Right renal pelvis (tissue), 4 donors: Measurements from ENCODE around the gene ADAMTS14. TPM values are rescaled to one million over a fixed set of nuclear protein-coding genes. Genes with fewer than 3 reads are reported as not detected.

Experiments
- DNase-seq, 4 donors: peaks; one replicate each; pipeline ENCODE4 v3.0.0-alpha.2; 2013; ENCODE audit warnings: low read depth in 4 of 4, low spot score in 3 of 4, missing footprints in 1 of 4
- polyA plus RNA-seq, 4 donors: library from polyadenylated mRNA; unstranded; fragments of 120-200 nt; gene quantifications; one replicate each; pipeline ENCODE4 v1.2.1, GENCODE V29; 2013; ENCODE audit not compliant: insufficient read length in 4 of 4

ADAMTS14 gene
- polyA plus RNA-seq, 4 donors: 0.96 to 1.3 (median 1.2) TPM

DNA sequence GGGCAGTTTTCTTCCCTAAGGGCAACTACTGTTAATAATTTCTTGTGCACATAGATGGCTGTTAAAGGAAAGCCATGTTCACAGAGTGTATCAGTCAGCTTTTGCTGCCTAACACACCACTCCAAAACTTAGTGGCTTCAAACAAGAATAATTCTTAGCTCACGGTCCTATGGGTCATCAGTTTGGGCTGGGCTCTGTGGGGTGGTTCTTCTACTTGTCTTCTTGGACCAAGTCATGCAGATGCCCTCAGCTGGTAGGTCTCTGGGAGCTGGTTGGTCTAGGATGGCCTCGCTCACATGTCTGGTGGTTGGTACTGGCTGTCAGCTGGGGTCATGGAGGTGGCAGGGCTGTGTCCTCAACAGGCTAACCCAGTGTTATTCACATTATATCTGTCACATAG is 73.2 kb downstream of the ADAMTS14 start:
- no peak for DNase-seq

DNA sequence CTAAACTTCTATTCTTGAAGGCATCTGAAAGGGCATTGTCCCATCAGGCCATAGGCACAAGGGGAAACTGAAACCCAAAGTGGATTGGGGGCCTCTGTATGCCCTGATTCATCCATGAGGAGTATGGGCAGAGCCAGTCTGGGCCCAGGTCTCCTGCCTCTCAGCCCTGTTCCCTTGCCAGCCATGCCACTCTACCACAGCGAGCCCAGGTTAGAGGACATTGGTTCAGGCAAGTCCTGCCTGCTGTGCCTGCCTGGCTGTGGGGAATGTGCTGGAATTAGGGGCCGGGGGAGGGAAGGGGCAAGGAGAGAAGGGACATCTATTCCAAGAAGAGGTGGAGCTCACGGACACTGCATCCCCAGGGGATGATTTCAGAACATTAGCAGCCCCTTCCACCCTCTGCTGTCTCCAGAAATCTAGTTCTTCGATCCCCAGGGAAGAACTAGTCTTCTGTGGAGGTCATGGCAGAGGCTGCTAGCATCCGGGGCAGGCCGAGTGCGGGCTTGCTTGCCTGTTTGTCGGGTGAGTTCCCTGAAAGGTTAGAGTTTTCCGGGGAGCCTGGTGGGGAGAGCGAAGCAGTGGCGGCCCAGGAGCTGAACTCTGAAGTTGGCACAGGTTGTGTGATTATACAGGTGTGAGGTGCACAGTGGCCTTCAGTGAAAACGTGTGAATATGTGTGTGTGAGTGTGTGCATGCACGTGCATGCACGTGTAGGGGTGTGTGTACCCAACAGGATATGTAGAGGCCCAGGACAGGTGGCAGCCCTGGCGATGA is 75.1 kb downstream of the ADAMTS14 start:
- DNase-seq: no peak

- no peak for DNase-seq
These were observed 76.0 kb downstream of the ADAMTS14 start for GRCh38 chr10:70748305-70748704.

DNA sequence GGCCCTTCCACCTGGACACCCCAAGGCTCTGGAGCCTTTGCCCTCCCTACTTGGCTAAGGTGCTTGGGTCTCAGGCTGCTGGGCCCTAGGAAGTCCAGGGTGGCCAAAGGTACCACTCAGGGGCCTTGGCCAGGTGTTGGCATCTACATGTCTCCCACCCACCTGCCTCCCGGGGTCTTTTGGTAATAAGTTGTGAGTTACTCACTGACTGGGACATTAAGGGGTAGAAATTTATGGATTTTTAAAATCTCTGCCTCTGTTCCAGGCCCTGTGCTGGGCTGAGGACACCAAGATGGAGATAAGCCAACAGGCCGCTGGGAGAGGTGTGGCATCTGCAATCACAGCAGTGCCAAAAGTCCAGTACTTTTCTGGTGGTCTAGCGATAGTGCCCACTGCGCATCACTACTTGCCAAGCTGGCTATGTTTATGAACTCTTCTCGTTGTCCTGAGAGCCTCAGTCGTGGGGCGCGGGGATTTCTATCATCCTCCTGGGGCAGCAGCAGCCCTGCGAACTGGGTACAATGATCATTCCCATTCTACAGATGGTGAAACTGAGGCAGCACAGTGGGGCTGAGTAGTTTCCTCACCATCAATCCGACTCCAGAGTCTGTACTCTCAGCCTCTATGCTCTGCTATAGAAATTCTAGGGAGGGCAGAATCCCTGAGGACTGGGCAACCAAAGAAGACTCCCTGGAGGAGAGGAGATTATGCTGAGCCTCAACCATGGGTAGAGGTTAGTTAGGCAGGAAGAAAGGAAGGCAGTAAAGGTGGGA is 76.7 kb downstream of the ADAMTS14 start:
- no peak for DNase-seq

- DNase-seq: no peak
These were observed 77.5 kb downstream of the ADAMTS14 start for GRCh38 chr10:70749756-70750155.

DNA sequence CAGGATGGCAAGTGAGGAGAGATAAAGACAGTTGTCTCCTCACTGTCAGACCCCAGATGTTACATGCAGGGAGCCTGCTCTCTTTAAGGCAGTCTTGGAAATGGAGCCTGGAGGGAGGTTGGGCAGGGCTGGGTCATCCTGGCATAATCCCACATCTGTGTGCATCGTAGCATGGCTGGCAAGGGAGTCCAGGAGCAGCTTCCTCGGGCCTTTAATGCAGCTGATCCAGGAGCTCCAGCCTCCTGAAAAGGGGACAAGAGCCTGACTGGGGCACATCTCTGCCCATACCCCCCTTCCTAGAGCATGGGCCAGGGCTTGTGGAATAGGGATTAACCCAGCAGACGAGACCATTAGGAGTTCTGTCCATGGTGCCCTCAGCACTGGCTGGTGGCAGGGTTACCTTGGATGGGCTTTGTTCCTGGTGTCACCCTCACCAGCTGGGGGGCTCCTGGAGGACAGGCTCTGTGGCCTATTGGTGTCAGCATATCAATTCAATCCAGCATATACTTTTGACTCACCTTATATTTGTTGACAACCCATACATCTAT is 77.9 kb downstream of the ADAMTS14 start:
- DNase-seq: no peak

- DNase-seq: no peak
These were observed 79.0 kb downstream of the ADAMTS14 start for GRCh38 chr10:70751356-70751755.

- no peak for DNase-seq
These were observed 79.7 kb downstream of the ADAMTS14 start for GRCh38 chr10:70751991-70752390.

- DNase-seq: no peak
These were observed 80.3 kb downstream of the ADAMTS14 start for GRCh38 chr10:70752571-70752970.

- DNase-seq: no peak
These were observed 80.8 kb downstream of the ADAMTS14 start for GRCh38 chr10:70753026-70753663.

GRCh38 chr10:70753841-70754621 is 81.7 kb downstream of the ADAMTS14 start:
- DNase-seq: no peak

GRCh38 chr10:70756700-70757360 is 84.5 kb downstream of the ADAMTS14 start:
- no peak for DNase-seq

- no peak for DNase-seq
These were observed 85.5 kb downstream of the ADAMTS14 start for GRCh38 chr10:70757856-70758255.

- peak; percentile 60 to 74 (median 66) for DNase-seq
These were observed 86.6 kb downstream of the ADAMTS14 start for GRCh38 chr10:70758757-70759514.

- no peak for DNase-seq
These were observed 87.5 kb downstream of the ADAMTS14 start for GRCh38 chr10:70759781-70760180.

DNA sequence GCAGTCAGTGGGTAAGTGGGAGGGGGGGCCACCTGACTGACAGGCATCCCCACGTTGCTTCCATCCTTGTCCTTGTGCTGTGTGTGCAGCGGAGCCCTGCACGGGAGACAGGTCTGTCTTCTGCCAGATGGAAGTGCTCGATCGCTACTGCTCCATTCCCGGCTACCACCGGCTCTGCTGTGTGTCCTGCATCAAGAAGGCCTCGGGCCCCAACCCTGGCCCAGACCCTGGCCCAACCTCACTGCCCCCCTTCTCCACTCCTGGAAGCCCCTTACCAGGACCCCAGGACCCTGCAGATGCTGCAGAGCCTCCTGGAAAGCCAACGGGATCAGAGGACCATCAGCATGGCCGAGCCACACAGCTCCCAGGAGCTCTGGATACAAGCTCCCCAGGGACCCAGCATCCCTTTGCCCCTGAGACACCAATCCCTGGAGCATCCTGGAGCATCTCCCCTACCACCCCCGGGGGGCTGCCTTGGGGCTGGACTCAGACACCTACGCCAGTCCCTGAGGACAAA is 88.0 kb downstream of the ADAMTS14 start:
- DNase-seq: no peak

DNA sequence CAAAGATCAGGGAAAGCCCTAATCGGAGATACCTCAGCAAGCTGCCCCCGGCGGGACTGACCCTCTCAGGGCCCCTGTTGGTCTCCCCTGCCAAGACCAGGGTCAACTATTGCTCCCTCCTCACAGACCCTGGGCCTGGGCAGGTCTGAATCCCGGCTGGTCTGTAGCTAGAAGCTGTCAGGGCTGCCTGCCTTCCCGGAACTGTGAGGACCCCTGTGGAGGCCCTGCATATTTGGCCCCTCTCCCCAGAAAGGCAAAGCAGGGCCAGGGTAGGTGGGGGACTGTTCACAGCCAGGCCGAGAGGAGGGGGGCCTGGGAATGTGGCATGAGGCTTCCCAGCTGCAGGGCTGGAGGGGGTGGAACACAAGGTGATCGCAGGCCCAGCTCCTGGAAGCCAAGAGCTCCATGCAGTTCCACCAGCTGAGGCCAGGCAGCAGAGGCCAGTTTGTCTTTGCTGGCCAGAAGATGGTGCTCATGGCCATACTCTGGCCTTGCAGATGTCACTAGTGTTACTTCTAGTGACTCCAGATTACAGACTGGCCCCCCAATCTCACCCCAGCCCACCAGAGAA is 88.8 kb downstream of the ADAMTS14 start:
- DNase-seq: peak in 1 of 4 donors; percentile 40

- DNase-seq: no peak
These were observed 89.5 kb downstream of the ADAMTS14 start for GRCh38 chr10:70761727-70762350.
